Inflammatory macrophage (primary cell): ENCODE measurements around the gene LPCAT3.

ENCODE experiments used
- DNase-seq, 2 donors: peaks; one replicate each; pipeline ENCODE4 v3.0.0-alpha.2; 2020 to 2022

Gene LPCAT3

GRCh38 chr12:6996040-6996441, 22.2 kb downstream of the LPCAT3 start:
- DNase-seq = no peak

- no peak for DNase-seq
Observed at GRCh38 chr12:6987956-6988553, 30.2 kb downstream of the LPCAT3 start.

GRCh38 chr12:6982532-6982931, 35.7 kb downstream of the LPCAT3 start:
- no peak for DNase-seq

- DNase-seq = no peak
Observed at GRCh38 chr12:6981152-6982052, 36.9 kb downstream of the LPCAT3 start.

- DNase-seq = no peak
Observed at GRCh38 chr12:6980740-6981139, 37.5 kb downstream of the LPCAT3 start.

GRCh38 chr12:6980075-6980474, 38.2 kb downstream of the LPCAT3 start:
- no peak for DNase-seq

GRCh38 chr12:6979453-6979852, 38.8 kb downstream of the LPCAT3 start:
- no peak for DNase-seq

GRCh38 chr12:6979021-6979420, 39.3 kb downstream of the LPCAT3 start:
- DNase-seq = no peak

GRCh38 chr12:6978611-6979011, 39.7 kb downstream of the LPCAT3 start:
- no peak for DNase-seq

GRCh38 chr12:6978188-6978587, 40.1 kb downstream of the LPCAT3 start:
- no peak for DNase-seq

- DNase-seq = no peak
Observed at GRCh38 chr12:6977653-6978052, 40.6 kb downstream of the LPCAT3 start.

- no peak for DNase-seq
Observed at GRCh38 chr12:6975297-6976032, 42.8 kb downstream of the LPCAT3 start.

GRCh38 chr12:6974180-6974579, 44.1 kb downstream of the LPCAT3 start:
- DNase-seq = no peak

- DNase-seq = peak in 1 of 2 donors; percentile 27
Observed at GRCh38 chr12:6970096-6970527, 48.2 kb downstream of the LPCAT3 start.

- DNase-seq = no peak
Observed at GRCh38 chr12:6968426-6968825, 49.9 kb downstream of the LPCAT3 start.

- DNase-seq = no peak
Observed at GRCh38 chr12:6967651-6968100, 50.6 kb downstream of the LPCAT3 start.

- DNase-seq = no peak
Observed at GRCh38 chr12:6966351-6966750, 51.9 kb downstream of the LPCAT3 start.

- DNase-seq = no peak
Observed at GRCh38 chr12:6965714-6966113, 52.6 kb downstream of the LPCAT3 start.

- peak; percentile 90 to 91 for DNase-seq
Observed at GRCh38 chr12:6965026-6965661, 53.1 kb downstream of the LPCAT3 start.

GRCh38 chr12:6964605-6965025, 53.7 kb downstream of the LPCAT3 start:
- DNase-seq = no peak

- DNase-seq = no peak
Observed at GRCh38 chr12:6963791-6964413, 54.4 kb downstream of the LPCAT3 start.

- DNase-seq = no peak
Observed at GRCh38 chr12:6963016-6963731, 55.1 kb downstream of the LPCAT3 start.
